ENCODE measurements around the gene BEND6.
"Not testable (repeated sequence)": the region's sequence is repeated elsewhere in the genome, so short reads cannot be mapped to it uniquely, and the experiment has no call there.

DNA sequence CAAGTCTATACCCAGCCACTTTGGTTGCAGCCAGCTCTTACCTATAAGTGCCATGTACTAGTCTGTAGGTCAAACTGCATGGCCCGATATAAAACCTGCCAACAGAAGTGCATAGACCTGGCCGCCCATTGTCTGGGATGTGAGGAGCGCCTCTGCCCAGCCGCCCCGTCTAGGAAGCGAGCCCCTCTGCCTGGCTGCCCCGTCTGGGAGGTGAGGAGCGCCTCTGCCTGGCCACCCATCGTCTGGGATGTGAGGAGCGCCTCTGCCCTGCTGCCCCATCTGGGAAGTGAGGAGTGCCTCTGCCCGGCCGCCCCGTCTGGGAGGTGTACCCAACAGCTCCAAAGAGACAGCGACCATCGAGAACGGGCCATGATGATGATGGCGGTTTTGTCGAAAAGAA is 44.8 kb downstream of the BEND6 start:
- TF ChIP-seq POLR2A (IDR thresholded peaks at IDR 0.05) = not testable (repeated sequence)
- TF ChIP-seq, protein P1, sequence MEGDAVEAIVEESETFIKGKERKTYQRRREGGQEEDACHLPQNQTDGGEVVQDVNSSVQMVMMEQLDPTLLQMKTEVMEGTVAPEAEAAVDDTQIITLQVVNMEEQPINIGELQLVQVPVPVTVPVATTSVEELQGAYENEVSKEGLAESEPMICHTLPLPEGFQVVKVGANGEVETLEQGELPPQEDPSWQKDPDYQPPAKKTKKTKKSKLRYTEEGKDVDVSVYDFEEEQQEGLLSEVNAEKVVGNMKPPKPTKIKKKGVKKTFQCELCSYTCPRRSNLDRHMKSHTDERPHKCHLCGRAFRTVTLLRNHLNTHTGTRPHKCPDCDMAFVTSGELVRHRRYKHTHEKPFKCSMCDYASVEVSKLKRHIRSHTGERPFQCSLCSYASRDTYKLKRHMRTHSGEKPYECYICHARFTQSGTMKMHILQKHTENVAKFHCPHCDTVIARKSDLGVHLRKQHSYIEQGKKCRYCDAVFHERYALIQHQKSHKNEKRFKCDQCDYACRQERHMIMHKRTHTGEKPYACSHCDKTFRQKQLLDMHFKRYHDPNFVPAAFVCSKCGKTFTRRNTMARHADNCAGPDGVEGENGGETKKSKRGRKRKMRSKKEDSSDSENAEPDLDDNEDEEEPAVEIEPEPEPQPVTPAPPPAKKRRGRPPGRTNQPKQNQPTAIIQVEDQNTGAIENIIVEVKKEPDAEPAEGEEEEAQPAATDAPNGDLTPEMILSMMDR (IDR thresholded peaks at IDR 0.05) = not testable (repeated sequence)
